ENCODE results near the gene FUT8.

DNA sequence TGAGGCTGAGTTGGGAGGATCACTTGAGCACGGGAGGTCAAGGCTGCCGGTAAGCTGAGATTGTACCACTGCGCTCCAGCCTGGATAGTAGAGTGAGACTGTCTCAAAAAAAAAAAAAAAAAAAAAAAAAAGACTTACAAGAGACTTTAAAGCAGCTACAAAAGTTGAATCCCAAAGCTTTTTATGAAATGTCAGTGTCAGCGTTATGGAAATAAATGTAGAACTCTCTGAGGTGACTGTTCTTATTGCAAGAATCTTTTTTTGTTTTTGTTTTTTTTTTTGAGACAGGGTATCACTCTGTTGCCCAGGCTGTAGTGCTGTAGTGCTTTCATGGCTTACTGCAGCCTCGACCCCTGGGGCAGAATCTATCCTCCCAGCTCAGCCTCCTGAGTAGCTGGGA, 17.2 kb downstream of the FUT8 start:
- TF ChIP-seq, protein P1, sequence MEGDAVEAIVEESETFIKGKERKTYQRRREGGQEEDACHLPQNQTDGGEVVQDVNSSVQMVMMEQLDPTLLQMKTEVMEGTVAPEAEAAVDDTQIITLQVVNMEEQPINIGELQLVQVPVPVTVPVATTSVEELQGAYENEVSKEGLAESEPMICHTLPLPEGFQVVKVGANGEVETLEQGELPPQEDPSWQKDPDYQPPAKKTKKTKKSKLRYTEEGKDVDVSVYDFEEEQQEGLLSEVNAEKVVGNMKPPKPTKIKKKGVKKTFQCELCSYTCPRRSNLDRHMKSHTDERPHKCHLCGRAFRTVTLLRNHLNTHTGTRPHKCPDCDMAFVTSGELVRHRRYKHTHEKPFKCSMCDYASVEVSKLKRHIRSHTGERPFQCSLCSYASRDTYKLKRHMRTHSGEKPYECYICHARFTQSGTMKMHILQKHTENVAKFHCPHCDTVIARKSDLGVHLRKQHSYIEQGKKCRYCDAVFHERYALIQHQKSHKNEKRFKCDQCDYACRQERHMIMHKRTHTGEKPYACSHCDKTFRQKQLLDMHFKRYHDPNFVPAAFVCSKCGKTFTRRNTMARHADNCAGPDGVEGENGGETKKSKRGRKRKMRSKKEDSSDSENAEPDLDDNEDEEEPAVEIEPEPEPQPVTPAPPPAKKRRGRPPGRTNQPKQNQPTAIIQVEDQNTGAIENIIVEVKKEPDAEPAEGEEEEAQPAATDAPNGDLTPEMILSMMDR (IDR thresholded peaks at IDR 0.05), result no peak
- TF ChIP-seq POLR2AphosphoS5 (IDR thresholded peaks at IDR 0.05), result no peak
- no peak for TF ChIP-seq POLR2A (IDR thresholded peaks at IDR 0.05)
- no peak for TF ChIP-seq EP300 (IDR thresholded peaks at IDR 0.05)

Data from suprapubic skin (tissue), 4 donors.